ENCODE results near the gene FAM131C. TPM values are rescaled to one million over a fixed set of nuclear protein-coding genes. Genes with fewer than 3 reads are reported as not detected.
A peak's percentile ranks its signal among the peaks of the same experiment; 100 is the strongest.

FAM131C gene
- total RNA-seq, 1 donor from 2014 or later, result 1.9 TPM

DNA sequence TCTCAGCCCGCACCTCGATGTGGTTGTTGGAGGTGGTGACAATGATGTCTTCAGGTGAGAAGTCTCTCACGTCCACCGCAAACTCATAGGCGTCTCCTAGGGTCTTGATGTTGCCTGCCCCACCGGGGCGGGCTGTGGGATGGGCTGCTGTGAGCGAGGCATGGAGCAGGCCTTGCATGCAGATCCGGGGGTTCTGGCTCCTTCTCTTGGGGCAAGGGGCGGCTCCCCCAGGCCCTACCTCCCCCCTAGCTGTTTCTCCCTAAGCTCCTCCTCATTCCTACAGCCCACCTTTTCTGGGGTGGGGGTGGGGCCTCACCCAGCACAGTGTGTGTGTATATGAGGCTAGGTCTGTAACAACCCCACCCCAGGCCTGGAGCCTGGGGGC is 56.4 kb downstream of the FAM131C start:
- Mint-ChIP-seq H3K4me3 (no peak overlapping the region), H3K36me3 (no peaks in the 10 kb centered on the region), H3K27me3 (ENCODE audit: low read depth) (peaks cover 6% of the 10 kb centered on the region), H3K4me1 (peaks cover 55% of the 10 kb centered on the region), H3K27ac (no peak overlapping the region), H3K9me3 (no peaks in the 10 kb centered on the region)
- TF ChIP-seq, protein P1, sequence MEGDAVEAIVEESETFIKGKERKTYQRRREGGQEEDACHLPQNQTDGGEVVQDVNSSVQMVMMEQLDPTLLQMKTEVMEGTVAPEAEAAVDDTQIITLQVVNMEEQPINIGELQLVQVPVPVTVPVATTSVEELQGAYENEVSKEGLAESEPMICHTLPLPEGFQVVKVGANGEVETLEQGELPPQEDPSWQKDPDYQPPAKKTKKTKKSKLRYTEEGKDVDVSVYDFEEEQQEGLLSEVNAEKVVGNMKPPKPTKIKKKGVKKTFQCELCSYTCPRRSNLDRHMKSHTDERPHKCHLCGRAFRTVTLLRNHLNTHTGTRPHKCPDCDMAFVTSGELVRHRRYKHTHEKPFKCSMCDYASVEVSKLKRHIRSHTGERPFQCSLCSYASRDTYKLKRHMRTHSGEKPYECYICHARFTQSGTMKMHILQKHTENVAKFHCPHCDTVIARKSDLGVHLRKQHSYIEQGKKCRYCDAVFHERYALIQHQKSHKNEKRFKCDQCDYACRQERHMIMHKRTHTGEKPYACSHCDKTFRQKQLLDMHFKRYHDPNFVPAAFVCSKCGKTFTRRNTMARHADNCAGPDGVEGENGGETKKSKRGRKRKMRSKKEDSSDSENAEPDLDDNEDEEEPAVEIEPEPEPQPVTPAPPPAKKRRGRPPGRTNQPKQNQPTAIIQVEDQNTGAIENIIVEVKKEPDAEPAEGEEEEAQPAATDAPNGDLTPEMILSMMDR (IDR thresholded peaks at IDR 0.05; ENCODE audit: unreplicated experiment), result no peak
- DNase-seq (ENCODE audit: low spot score in 2 of 2, unreplicated experiment in 2 of 2), result no peak

DNA sequence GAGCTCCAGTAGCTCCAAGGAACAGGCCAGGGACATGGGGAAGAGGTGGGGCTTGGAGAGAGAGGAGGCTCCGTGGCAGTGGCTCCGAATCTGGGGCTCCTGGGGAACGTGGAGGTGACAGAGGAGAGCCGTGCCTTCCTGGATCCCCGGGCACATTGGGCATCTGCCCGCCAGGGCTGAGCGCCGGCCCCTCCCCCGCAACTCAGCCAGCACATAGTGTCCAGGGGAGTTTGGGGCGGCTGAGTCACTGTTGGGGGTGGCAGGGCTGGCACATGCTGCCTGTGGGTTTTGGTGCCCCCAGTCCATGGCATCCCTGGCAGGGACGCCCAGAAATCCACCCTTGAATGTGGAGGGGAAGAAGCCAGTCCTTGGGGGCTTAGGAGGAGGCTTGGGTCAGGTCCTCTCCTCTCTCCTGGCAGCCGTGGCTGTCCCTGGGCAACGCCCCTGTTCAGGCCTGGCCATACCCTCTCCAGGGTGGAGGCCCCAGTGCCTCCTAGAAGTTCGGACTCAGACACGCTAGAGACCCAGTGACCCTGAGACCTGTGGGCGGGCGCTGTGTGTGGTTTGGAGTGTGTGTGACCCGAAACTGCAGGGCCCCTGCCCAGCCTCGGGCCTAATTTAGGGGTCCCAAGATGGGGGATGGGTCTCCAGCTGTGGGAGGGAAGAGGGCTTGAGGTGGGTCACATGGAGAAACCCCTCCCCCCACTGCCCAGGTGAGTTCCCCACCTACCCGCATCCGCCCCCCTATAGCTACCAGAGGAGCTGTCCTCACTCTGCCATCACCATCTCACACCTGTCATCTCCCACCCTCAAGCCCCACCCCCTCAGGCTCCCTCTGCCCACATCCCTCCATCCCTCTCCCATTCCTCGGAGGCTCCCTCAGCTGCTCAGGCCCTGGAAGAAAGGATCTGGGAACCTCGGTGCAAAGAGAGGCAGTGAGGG is 57.2 kb downstream of the FAM131C start:
- TF ChIP-seq, protein P1 (IDR thresholded peaks at IDR 0.05; ENCODE audit: unreplicated experiment), result no peak
- Mint-ChIP-seq H3K9me3 (no peaks in the 10 kb centered on the region), H3K4me1 (peaks cover 55% of the 10 kb centered on the region), H3K27me3 (ENCODE audit: low read depth) (no peaks in the 10 kb centered on the region), H3K36me3 (no peaks in the 10 kb centered on the region), H3K4me3 (no peak overlapping the region), H3K27ac (no peak overlapping the region)
- DNase-seq (ENCODE audit: low spot score in 2 of 2, unreplicated experiment in 2 of 2), result no peak

DNA sequence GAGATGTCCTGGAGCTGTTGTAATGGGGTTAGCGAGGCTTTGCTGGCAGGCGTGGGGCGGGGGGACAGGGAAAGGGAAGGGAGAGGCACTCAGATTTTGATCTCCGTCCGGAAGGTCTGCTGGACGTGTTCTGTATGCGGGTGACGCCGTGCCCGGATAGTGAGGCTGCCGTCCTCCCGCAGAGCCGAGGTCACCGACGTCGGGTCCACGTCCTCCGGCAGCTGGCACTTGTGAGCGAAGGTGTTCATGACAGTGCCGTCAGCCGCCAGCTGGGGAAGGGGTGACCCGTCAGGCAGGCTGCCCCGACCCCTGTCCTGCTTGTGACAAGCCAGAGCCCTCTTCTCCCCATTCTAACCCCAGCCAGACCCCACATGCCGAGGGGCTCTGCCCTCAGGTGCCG is 58.0 kb downstream of the FAM131C start:
- H3K27me3 Mint-ChIP-seq (ENCODE audit: low read depth), result no peaks in the 10 kb centered on the region
- TF ChIP-seq, protein P1 (IDR thresholded peaks at IDR 0.05; ENCODE audit: unreplicated experiment), result no peak
- H3K36me3 Mint-ChIP-seq, result no peaks in the 10 kb centered on the region
- H3K9me3 Mint-ChIP-seq, result no peaks in the 10 kb centered on the region
- peaks cover 55% of the 10 kb centered on the region for H3K4me1 Mint-ChIP-seq
- peak overlapping the region; percentile 10 for H3K27ac Mint-ChIP-seq
- H3K4me3 Mint-ChIP-seq, result no peak overlapping the region
- no peak for DNase-seq (ENCODE audit: low spot score in 2 of 2, unreplicated experiment in 2 of 2)

DNA sequence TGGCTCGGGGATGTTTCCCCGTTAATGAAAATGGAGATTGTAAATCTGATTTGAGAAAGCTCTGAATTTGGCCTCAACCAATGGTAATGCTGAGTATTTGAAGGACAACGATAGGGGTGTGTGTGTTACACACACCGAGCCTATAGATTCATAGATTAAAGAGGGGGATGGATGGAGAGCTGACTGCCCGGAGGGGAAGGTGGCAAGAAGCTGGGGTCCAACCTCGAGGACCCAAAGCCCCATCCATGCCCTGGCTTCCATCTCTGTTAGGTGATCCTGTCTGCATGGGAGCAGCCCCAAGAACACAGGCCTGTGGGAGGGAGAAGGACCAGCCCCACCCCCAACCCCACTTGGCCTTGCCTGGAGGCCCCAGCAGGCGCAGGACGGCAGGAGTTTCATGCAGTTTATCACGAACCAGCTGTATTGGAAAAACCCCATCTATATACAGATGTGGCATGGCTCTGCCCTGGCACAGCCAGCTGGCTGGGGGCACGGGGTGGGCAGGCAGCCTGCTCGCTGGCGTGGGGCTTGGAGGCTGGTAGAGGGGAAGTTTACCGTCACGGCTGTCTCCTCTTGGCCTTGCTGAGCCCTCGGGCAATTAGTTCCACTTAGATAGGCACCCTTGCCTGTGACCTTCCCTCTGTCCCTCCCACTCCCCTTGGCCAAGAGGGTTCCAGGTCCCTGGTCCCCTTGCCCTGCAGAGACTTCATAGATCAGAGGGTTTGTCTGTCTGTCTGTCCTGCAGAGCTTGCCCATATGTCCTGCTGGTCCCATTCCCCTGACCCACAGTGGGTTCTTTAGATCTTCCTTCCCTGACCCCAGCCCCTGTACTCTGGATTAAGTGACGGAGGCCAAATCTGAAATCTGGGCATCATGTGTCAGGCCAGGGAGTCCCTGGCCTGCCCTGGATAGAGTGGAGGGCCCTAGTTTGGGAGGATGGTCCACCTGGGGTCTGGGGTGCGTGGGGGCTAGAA is 58.7 kb downstream of the FAM131C start:
- peak overlapping the region; percentile 89 for H3K27ac Mint-ChIP-seq
- peaks cover 52% of the 10 kb centered on the region for H3K4me1 Mint-ChIP-seq
- DNase-seq (ENCODE audit: low spot score in 2 of 2, unreplicated experiment in 2 of 2), result peak in 1 of 2 experiments; percentile 51
- no peaks in the 10 kb centered on the region for H3K27me3 Mint-ChIP-seq (ENCODE audit: low read depth)
- H3K4me3 Mint-ChIP-seq, result peak overlapping the region; percentile 44
- TF ChIP-seq, protein P1 (IDR thresholded peaks at IDR 0.05; ENCODE audit: unreplicated experiment), result no peak
- H3K36me3 Mint-ChIP-seq, result no peaks in the 10 kb centered on the region
- no peaks in the 10 kb centered on the region for H3K9me3 Mint-ChIP-seq

DNA sequence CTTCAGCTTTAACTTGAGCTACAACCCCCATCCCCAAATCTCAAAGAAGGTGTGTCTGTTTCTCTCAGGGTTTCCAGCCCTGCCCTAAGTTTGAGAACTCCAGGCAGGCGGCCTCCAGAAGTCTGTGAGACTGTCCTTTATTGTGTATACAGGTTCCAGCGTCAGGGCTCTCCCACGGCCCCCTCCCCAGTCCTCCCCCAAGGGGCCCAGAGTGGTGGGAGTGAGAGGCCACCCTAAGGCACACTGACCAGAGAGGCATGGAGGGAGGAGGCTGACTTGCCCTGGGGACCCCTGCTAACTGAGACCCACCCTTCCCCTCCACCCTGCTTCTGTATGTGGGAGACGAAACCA is 59.6 kb downstream of the FAM131C start:
- peak overlapping the region; percentile 89 for H3K27ac Mint-ChIP-seq
- H3K9me3 Mint-ChIP-seq, result no peaks in the 10 kb centered on the region
- H3K27me3 Mint-ChIP-seq (ENCODE audit: low read depth), result no peaks in the 10 kb centered on the region
- H3K4me3 Mint-ChIP-seq, result peak overlapping the region; percentile 28
- no peaks in the 10 kb centered on the region for H3K36me3 Mint-ChIP-seq
- TF ChIP-seq, protein P1 (IDR thresholded peaks at IDR 0.05; ENCODE audit: unreplicated experiment), result no peak
- DNase-seq (ENCODE audit: low spot score in 2 of 2, unreplicated experiment in 2 of 2), result no peak
- H3K4me1 Mint-ChIP-seq, result peaks cover 43% of the 10 kb centered on the region

All from mesothelial cell of epicardium (in vitro differentiated cells).